ENCODE results near the gene KRT84. TPM values are rescaled to one million over a fixed set of nuclear protein-coding genes. Genes with fewer than 3 reads are reported as not detected.

The KRT84 gene, protein sequence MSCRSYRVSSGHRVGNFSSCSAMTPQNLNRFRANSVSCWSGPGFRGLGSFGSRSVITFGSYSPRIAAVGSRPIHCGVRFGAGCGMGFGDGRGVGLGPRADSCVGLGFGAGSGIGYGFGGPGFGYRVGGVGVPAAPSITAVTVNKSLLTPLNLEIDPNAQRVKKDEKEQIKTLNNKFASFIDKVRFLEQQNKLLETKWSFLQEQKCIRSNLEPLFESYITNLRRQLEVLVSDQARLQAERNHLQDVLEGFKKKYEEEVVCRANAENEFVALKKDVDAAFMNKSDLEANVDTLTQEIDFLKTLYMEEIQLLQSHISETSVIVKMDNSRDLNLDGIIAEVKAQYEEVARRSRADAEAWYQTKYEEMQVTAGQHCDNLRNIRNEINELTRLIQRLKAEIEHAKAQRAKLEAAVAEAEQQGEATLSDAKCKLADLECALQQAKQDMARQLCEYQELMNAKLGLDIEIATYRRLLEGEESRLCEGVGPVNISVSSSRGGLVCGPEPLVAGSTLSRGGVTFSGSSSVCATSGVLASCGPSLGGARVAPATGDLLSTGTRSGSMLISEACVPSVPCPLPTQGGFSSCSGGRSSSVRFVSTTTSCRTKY
- total RNA-seq, result not detected

DNA sequence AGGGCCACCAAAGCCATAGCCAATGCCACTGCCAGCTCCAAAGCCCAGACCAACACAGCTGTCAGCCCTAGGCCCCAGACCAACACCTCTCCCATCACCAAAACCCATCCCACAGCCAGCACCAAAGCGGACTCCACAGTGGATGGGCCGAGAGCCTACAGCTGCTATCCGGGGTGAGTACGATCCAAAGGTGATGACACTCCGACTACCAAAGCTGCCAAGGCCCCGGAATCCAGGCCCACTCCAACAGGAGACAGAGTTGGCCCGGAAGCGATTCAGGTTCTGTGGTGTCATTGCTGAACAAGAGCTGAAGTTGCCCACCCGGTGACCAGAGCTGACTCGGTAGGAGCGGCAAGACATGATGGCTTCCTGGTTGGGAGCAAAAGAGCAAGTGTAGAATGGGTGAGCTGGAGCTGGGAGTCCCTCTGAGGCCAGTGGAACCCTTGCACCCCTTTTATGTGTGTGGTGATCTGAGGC, at the start of gene KRT84:
KRT84 (minus strand) TSS at position 427 of the 477 bp plus-strand sequence; CDS start at position 360, 67 bp downstream.
- H3K27ac Mint-ChIP-seq, result no peak within 1 kb of the TSS
- no peak within 1 kb of the TSS for H3K4me3 Mint-ChIP-seq
- no peaks in the 10 kb centered on the region for H3K36me3 Mint-ChIP-seq

DNA sequence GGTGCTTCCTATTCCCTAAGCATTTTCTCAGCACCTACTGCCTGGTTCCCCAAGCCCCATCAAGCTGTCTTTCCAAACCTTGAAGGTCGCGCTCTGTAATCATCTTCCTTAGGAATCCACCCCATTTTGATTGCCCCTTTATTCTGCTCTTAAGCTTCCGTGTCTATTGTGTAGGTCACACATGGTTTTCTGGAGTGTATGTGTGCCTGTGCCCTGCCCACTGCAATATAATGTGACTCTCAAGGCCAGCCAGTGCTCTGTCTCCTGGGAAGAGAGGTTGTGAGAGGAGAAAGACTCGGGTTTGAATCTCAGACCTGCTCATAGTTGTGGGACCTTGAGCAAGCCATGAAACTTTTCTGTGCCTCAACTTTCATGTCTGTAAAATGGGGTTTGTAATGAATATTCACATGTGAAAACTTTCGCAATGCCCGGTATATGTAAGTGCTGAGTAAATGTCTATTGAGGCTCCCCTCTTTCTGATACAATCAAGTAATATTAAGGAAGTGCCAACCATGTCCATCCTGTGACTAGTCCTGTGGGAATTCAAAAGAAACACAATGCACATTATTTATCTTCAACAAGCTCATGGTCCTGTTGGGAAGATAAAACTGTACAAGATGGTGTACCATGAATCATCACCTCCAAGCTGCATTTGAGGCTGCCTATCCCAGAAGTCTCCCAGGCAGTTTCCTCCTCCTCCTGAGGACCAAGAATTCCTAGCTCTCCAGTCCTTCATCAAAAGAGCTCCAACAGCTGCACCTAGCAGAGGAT, 49.5 kb upstream of the KRT84 start:
- no peak overlapping the region for H3K27ac Mint-ChIP-seq
- no peak overlapping the region for H3K4me3 Mint-ChIP-seq
- no peaks in the 10 kb centered on the region for H3K4me1 Mint-ChIP-seq
- peaks cover 22% of the 10 kb centered on the region for H3K27me3 Mint-ChIP-seq
- no peaks in the 10 kb centered on the region for H3K9me3 Mint-ChIP-seq
- no peaks in the 10 kb centered on the region for H3K36me3 Mint-ChIP-seq
- no peak for DNase-seq

More for the DNA sequence above, at the start of gene KRT84:
- DNase-seq, result no peak
- H3K9me3 Mint-ChIP-seq, result no peaks in the 10 kb centered on the region
- peaks cover 20% of the 10 kb centered on the region for H3K4me1 Mint-ChIP-seq
- H3K27me3 Mint-ChIP-seq, result no peaks in the 10 kb centered on the region

DNA sequence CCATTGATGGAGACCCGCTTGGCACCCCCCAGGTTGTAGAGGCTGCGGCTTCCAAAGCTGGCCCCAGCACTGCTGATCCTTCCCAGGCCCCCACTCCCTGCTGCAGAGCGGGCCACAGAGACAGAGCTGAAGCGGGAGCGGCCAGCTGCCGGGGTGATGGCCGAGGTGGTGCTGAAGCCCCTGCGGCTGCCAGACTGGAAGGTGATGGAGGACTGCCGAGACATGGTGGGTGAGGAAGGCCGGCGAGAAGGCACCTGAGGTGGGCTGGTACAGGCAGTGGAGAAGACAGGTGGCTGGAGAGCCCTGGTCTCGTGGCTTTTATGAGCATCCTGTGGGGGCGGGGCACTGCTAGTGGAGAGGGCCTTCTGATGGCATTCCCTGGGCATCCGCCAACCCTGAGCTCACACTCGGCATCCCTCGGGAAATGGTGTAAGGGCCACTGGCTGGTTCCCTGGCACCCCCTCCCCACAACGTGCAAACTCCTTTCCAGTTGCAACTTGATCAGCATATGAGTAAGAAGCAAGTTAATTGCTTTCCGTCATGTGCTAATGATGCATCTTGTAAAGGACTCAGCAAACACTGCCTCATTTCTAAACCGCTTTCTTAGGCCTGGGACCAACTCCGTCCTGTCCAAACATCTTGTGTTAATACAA, 48.8 kb upstream of the KRT84 start, which contains the start of gene KRT75:
KRT75 (minus strand) TSS at position 291 of the 653 bp plus-strand sequence; CDS start at position 224, 67 bp downstream.
- Mint-ChIP-seq H3K27ac (no peak within 1 kb of the TSS), H3K4me3 (no peak within 1 kb of the TSS), H3K4me1 (no peaks in the 10 kb centered on the region), H3K9me3 (no peaks in the 10 kb centered on the region), H3K36me3 (no peaks in the 10 kb centered on the region), H3K27me3 (peaks cover 23% of the 10 kb centered on the region)
- no peak for DNase-seq

DNA sequence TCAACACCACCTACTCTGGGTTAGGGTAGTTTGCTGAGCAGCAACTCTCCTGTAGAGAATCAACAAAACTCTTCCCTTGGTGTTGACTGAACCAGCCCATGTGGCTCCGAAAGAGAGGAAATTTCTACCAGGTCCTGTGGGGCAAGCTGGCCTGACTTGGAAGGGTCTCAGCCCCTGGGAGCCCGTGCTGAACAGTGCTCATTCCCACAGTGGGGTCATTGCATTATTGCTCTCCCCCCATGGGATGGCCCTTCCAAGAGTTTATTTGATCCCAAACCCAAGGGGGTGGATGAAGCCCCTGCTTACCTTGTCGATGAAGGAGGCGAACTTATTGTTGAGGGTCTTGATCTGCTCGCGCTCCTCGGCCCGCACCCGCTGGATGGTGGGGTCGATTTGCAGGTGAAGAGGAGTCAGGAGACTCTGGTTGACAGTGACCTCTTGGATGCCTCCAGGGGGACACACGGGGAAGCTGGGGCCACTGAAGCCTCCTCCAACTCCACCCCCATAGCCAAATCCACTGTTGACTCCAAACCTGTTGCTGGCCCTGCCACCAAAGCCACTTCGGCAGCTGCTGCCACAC, 48.1 kb upstream of the KRT84 start:
- DNase-seq, result no peak
- no peak overlapping the region for H3K4me3 Mint-ChIP-seq
- no peaks in the 10 kb centered on the region for H3K4me1 Mint-ChIP-seq
- no peak overlapping the region for H3K27ac Mint-ChIP-seq
- H3K36me3 Mint-ChIP-seq, result no peaks in the 10 kb centered on the region
- no peaks in the 10 kb centered on the region for H3K9me3 Mint-ChIP-seq
- H3K27me3 Mint-ChIP-seq, result peaks cover 23% of the 10 kb centered on the region

DNA sequence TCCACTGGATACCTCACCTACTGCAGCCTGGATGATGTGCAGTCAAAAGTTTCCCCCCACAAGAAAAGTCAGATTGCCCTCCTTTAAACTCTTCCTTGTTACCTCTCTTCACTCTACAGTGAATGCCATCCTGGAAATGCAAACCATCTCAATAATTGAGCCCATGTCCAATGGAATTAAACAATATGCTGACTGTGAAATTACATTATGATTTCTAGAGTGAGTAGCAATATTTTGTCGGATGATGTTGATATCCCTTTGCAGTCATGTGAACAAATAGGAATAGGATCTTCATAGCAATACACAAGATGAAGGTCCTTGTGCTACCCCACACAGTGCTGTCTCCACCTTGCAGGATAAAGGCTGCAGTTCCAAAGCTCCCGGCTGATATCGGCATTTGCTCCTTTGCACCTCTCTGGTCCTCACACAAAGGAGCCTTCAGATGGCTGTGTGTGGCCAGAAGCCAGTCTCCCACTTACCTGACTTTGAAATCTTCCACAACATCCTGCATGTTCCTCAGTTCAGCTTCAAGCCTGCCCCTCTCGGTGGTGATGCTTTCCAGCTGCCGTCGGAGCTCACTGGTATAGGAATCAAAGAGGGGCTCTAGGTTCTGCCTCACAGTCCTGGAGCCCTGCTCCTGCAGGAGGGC, 47.2 kb upstream of the KRT84 start:
- Mint-ChIP-seq H3K36me3 (no peaks in the 10 kb centered on the region), H3K27me3 (peaks cover 23% of the 10 kb centered on the region), H3K4me1 (no peaks in the 10 kb centered on the region), H3K27ac (no peak overlapping the region), H3K4me3 (no peak overlapping the region), H3K9me3 (no peaks in the 10 kb centered on the region)
- DNase-seq, result no peak

DNA sequence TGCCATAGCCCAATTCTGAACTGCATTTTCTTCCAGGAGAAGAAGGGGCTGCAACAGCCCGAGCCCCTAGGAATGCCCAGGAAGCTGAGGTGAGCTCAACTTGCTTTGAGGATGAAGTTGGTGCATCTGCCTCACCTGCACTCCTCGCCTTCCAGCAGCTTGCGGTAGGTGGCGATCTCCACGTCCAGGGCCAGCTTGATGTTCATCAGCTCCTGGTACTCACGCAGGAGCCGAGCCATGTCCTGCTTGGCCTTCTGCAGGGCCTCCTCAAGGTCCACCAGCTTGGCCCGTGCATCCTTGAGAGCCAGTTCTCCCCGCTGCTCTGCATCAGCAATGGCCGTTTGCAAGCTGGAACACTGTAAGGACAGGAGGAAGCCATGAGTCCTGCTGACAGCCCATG, 42.7 kb upstream of the KRT84 start:
- Mint-ChIP-seq H3K4me3 (no peak overlapping the region), H3K27ac (no peak overlapping the region), H3K4me1 (no peaks in the 10 kb centered on the region), H3K36me3 (no peaks in the 10 kb centered on the region), H3K27me3 (peaks cover 15% of the 10 kb centered on the region), H3K9me3 (no peaks in the 10 kb centered on the region)
- no peak for DNase-seq

DNA sequence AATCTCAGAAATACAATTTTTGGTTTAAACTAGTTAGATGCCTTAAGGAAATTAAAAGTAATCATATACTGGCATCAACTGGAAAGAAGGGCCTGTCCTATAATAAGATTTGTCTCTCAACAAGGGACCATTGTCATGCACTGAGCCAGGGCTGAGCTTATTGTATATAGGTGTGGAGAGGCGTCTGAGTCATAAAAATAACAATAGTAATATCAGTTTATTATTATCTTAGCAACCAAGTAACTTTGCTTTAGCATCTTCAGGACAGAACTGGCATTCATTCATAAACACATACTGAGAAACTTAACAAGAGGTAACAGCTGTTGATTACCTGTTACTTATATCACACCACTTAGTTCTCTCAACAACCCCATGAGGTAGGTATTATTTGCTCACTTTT, 41.6 kb upstream of the KRT84 start:
- no peak overlapping the region for H3K27ac Mint-ChIP-seq
- H3K4me3 Mint-ChIP-seq, result no peak overlapping the region
- H3K4me1 Mint-ChIP-seq, result no peaks in the 10 kb centered on the region
- H3K9me3 Mint-ChIP-seq, result no peaks in the 10 kb centered on the region
- peaks cover 15% of the 10 kb centered on the region for H3K27me3 Mint-ChIP-seq
- H3K36me3 Mint-ChIP-seq, result no peaks in the 10 kb centered on the region
- DNase-seq, result no peak

DNA sequence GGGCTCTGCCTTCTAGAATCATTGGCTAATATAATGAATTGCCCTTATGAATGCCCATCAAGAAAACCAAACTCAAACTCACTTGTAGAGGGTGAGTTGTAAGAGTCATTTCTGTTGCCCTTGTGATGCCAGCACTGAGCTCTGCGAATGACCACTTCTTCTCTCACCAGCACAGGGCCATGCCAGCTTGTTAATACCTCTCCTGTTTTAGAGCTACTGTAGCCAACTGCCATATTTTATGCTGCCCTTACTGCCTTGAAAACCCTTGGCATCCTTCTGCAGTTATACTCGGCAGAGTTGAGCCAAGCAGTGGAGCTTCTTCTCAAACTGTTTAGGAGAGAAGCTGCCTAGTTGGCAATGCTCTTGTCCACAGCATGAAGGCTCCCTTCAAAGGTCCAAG, 40.6 kb upstream of the KRT84 start:
- Mint-ChIP-seq H3K36me3 (no peaks in the 10 kb centered on the region), H3K27me3 (peaks cover 10% of the 10 kb centered on the region), H3K9me3 (no peaks in the 10 kb centered on the region), H3K4me1 (no peaks in the 10 kb centered on the region), H3K4me3 (no peak overlapping the region), H3K27ac (no peak overlapping the region)
- no peak for DNase-seq

DNA sequence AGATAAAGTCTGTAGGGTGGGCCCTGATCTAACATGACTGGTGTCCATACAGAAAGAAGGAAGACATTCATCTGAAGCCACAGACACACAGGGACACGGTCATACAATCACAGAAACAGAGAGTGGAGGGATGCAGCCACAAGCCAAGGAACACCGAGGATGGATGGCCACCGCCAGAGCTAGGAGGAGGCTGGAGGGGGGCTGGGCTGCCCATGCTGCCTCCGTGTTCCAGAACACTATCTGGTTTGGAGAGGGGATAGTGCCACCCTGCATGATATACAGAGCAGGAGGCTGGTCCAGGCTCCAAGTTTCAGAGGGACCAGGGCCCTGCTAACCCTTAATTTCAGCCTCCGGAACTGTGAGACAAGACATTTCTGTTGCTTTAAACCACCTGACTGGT, 40.0 kb upstream of the KRT84 start:
- Mint-ChIP-seq H3K4me3 (no peak overlapping the region), H3K36me3 (no peaks in the 10 kb centered on the region), H3K4me1 (no peaks in the 10 kb centered on the region), H3K27me3 (peaks cover 10% of the 10 kb centered on the region), H3K27ac (no peak overlapping the region), H3K9me3 (no peaks in the 10 kb centered on the region)
- no peak for DNase-seq

DNA sequence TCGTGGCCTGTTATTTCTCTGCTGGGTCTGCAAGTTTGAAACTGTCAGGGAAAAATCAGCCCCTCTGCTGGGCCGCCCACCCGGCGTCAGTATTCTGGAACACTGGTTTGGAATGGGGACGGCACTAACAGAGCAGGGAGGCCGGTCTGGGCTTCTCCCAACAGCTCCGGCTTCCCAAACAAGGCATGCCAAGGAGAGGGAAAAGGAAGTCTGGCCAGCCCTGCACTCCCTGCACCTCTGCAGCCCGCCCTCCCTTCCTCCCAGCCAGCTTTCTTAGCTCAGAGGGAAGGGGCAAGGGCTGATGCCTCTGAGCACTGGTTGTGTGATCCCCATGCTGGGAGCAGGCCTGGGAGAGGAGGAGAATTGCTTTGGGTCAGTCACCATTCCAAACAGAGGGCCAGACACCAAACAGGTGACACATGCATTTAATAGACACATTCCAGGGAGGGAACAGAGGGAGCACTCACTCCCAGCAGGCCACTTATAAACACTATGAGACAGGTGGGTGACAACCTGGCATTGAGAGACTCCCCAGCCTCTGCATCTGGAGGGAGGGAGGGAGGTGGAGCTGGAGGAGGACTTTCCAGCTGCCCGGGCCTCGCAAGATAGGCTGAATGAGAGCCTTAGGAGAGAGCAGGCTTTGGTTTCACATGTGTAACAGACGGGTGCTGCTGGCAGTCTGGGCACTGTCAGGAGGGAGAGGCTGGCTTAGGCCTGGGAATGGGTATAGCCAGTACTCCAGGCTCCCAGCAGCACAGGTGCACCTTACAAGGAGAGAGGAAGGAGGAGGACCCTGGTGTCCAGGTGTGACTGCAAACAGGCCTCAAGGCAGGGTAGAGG, 38.4 kb upstream of the KRT84 start:
- Mint-ChIP-seq H3K4me3 (no peak overlapping the region), H3K27me3 (peaks cover 3% of the 10 kb centered on the region), H3K27ac (no peak overlapping the region), H3K9me3 (no peaks in the 10 kb centered on the region), H3K36me3 (no peaks in the 10 kb centered on the region), H3K4me1 (no peaks in the 10 kb centered on the region)
- DNase-seq, result no peak

DNA sequence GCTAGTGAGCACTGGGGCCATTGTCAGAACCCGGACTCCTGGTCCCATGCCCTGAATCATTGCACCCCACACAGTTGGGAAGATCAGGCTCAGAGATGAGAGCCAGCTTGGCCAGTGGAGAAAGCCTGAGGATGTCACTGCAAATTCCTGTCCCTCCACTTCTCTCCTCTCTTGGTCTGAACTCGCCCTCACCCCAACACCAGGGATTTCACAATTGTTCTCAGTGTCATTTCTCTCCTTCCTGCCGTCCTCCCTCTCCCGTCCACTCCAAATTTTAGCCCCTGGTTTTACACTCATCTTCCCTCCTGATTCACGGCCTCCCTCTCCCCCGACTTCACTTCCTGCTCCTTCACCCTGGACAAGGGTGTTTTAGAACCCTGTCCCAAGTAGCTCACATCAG, 37.6 kb upstream of the KRT84 start:
- H3K27ac Mint-ChIP-seq, result no peak overlapping the region

DNA sequence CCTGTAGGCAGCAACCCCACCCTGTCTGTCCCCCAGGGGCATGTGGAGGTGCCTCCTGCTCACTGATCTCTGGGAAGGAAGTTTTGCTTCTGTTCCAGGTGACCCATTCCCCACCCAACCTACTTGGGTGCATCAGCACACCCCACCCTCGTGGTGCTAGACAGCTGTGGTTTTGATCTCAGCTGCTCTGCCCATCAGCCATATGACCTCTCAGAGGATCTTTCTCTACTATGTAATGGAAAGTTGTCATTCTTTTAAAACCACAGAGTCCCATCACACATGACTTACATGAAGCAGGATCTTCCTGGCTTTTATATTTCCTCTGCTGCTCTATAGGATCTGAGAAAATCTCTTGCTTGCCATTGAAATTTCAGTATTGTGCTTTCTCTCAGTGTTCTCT, 34.2 kb upstream of the KRT84 start:
- Mint-ChIP-seq H3K4me3 (no peak overlapping the region), H3K4me1 (no peaks in the 10 kb centered on the region), H3K9me3 (no peaks in the 10 kb centered on the region), H3K27me3 (peaks cover 3% of the 10 kb centered on the region), H3K36me3 (no peaks in the 10 kb centered on the region), H3K27ac (no peak overlapping the region)
- DNase-seq, result no peak

More for the DNA sequence above, 37.6 kb upstream of the KRT84 start:
- H3K36me3 Mint-ChIP-seq, result no peaks in the 10 kb centered on the region
- no peaks in the 10 kb centered on the region for H3K4me1 Mint-ChIP-seq
- H3K9me3 Mint-ChIP-seq, result no peaks in the 10 kb centered on the region
- no peak overlapping the region for H3K4me3 Mint-ChIP-seq
- H3K27me3 Mint-ChIP-seq, result peaks cover 3% of the 10 kb centered on the region
- no peak for DNase-seq

DNA sequence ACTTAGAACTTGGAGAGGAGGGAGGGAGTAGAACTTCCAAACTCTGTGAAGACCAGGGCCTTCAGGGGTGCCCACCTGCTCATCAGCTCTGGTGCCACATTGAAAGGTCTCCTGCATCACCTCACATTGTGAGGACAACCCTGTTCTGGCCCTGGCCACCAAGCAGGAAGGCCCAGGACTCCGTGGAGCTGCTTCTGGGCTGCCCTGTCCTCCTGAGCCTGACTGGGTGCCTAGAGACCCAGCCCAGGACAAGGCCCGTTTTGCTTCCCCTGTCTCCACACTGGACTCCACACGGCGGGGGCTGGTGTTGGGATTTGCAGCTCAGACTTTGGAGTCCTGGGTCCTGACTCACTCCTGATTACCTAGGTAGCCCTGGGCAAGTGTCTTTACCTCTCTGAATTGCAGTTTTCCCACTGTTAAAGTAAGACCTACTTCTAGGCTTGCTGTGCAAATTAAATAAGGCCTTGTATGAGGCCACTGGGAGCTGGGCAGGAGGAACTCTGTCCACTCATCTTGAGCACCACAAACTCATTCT, 33.2 kb upstream of the KRT84 start:
- H3K9me3 Mint-ChIP-seq, result no peaks in the 10 kb centered on the region
- no peaks in the 10 kb centered on the region for H3K36me3 Mint-ChIP-seq
- DNase-seq, result no peak
- peaks cover 3% of the 10 kb centered on the region for H3K27me3 Mint-ChIP-seq
- H3K27ac Mint-ChIP-seq, result no peak overlapping the region
- no peaks in the 10 kb centered on the region for H3K4me1 Mint-ChIP-seq
- no peak overlapping the region for H3K4me3 Mint-ChIP-seq
